Epithelial cell of umbilical artery (primary cell): Measurements from ENCODE around the gene ITPRIP. TPM values are rescaled to one million over a fixed set of nuclear protein-coding genes. Genes with fewer than 3 reads are reported as not detected.

ENCODE experiments used
- total RNA-seq: library from RNA; depleted of rRNA; stranded (reverse); fragments of >200 nt; gene quantifications from 2 replicates; pipeline ENCODE4 v1.2.3, GENCODE V29; 2014

Gene ITPRIP, protein sequence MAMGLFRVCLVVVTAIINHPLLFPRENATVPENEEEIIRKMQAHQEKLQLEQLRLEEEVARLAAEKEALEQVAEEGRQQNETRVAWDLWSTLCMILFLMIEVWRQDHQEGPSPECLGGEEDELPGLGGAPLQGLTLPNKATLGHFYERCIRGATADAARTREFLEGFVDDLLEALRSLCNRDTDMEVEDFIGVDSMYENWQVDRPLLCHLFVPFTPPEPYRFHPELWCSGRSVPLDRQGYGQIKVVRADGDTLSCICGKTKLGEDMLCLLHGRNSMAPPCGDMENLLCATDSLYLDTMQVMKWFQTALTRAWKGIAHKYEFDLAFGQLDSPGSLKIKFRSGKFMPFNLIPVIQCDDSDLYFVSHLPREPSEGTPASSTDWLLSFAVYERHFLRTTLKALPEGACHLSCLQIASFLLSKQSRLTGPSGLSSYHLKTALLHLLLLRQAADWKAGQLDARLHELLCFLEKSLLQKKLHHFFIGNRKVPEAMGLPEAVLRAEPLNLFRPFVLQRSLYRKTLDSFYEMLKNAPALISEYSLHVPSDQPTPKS
- 10.9 and 14.6 TPM in 2 replicates for total RNA-seq

DNA sequence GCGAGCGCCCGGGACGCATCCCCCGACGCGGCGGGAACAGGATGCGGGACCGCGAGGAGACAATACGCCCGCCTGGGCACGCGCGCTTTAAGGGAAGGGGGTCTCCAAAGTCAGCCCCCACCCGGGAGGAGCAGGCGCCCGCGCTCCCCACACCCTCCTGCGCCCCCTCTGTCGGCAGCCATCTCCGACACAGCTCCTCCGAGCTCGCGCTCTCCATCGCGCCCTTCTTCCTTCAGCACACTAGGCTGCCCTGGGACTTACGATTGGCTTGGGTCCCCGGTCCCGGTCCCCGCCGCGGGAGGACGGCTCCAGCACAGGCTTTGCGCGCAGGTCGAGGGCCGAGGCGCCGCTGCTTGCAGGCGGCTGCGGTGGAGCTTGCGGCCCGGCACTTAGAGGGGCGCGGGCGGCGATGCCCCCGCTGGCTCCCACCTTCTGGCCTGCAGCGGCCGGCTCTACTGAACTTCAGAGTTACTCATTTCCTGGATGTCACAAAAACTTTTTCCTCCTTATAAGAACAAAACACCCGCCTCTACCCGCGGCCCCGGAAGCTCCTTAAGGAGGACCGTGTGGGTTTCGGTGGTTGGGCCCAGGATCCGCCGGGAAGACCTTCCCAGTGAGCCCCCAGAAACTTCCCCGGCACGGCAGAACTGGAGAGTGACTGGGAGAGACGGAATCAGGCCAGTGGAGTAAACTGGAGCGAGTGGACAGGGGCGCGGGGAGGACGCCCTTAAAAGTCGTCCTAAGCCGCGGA is at the start of gene ITPRIP:
Gene ITPRIP (minus strand): TSS at position 481 of the 751 bp plus-strand sequence. CDS start 22,414 bp downstream, outside the sequence.

DNA sequence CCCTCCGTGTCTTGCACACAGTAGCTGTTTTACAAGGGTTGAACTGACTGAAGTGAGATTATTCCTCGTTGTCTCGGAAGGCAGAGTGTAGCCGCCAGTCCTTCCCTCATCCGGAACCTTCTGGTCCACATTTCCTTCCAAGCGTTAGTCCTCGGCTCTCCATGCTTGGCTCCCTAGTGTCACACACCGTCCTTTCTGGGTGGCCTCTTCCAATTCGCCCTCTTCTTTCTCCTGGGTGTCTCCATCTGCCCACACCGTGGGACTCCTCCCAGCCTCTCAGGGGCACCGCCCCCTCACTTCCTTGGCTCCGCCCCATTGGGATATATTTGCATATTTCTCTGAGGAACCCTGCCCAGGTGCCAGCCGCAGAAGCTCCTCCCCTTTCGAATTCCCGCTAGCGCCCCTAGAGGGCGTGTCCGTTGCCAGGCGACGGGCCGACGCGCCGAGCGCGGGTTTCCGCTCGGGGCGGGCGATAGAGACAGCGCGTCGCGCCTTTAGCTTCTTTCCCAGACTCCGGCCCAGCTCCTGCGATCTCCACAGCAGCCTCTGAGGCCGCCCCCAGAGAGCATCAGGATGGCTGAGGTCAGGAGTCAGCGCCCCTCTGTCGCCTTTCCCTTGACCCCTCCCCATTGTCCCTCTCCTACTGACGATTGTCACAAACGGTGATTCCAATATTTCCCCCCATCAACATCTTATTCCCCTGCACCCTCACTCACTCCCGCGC is 15.2 kb upstream of the ITPRIP start, which contains the start of gene CFAP58:
Gene CFAP58 (plus strand): TSS at position 509 of the 724 bp plus-strand sequence. CDS start 65 bp downstream, at position 574.

DNA sequence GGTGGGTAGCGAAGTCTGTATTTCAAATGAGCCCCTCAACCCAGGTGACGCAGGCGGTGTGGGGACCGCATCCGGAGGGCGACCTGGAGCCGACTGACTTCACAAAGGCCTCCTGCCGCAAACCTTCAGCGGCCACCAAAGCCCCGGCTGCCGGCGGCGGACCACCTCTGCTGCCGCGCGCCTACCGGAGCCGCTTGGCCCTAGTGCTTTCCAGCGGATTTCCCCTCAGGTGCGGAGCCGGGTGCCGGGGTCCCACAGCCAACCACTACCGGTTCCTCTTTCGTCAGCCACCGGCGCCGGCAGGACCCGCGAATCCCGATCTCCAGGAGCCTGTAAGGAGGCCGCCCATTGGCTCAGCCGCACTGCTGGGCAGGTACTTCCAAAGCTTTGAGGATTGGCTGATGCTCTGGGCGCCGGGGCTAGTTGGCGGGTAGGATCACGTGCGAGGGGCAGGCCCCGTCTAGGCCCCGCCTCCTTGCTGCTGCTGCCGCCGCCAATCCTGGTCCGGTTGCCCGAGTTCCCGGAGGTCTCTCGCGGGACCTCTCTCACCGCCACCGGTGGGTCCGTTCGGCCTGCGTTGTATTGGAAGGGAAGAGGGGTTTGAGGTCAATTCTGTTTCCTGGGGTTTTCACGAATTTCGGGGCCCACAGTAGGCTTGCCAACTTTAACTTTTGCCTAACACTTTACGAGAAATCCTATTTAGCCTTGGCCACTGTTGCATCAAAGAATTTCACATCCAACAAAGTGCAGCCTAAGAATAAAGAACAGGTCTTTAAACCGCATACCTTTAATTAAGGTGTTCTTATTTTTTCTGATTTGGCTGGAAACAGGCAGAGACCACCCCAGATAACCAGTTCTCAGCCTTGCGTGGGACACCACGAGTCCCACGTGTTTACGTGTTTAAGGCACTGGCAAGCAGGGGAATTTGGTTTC is 69.3 kb downstream of the ITPRIP start, which contains the start of gene GSTO2:
Gene GSTO2 (plus strand): TSS at position 472 of the 933 bp plus-strand sequence. CDS start 5,732 bp downstream, outside the sequence.

Other genes with a start within 250 kb of the ITPRIP start
- gene SFR1, start 216.3 kb downstream of the ITPRIP start, total RNA-seq = 12.0 and 16.4 TPM in 2 replicates
- under 0.01 TPM in 1 of 2 replicates, not detected in the other for gene CFAP43, start 106.1 kb downstream of the ITPRIP start, total RNA-seq
- gene GSTO1, start 83.6 kb downstream of the ITPRIP start, total RNA-seq = 258 and 350 TPM in 2 replicates
- gene GSTO2, start 69.3 kb downstream of the ITPRIP start, total RNA-seq = 0.32 and 0.91 TPM in 2 replicates
- 0.15 and 0.65 TPM in 2 replicates for gene CFAP58, start 15.4 kb upstream of the ITPRIP start, total RNA-seq